Neuronal stem cell (in vitro differentiated cells): ENCODE data around the gene DUSP2.

Experiments used
- DNase-seq: peaks from one replicate; pipeline ENCODE4 v3.0.0-alpha.2; 2013; ENCODE audit warnings: low spot score
- H2AFZ ChIP-seq: one replicate; pipeline ENCODE4 v1.6.1; 2013; ENCODE audit warnings: mild to moderate bottlenecking, low read length, inconsistent platforms
- H2AK5ac ChIP-seq: 2 replicates; pipeline ENCODE4 v1.6.1; 2013; ENCODE audit warnings: low read depth, mild to moderate bottlenecking, inconsistent platforms, low read length, moderate library complexity, mixed read lengths
- H2BK120ac ChIP-seq: 2 replicates; pipeline ENCODE4 v1.6.1; 2013; ENCODE audit warnings: low read depth, mild to moderate bottlenecking, inconsistent platforms, low read length, moderate library complexity, mixed read lengths
- H2BK12ac ChIP-seq: one replicate; pipeline ENCODE4 v1.6.1; 2013; ENCODE audit warnings: low read length, inconsistent platforms
- H2BK15ac ChIP-seq: 2 replicates; pipeline ENCODE4 v1.6.1; 2013; ENCODE audit warnings: mild to moderate bottlenecking, low read length, inconsistent platforms, mixed read lengths
- H2BK5ac ChIP-seq: one replicate; pipeline ENCODE4 v1.6.1; 2013; ENCODE audit warnings: inconsistent platforms, mild to moderate bottlenecking, low read length, moderate library complexity
- H3K14ac ChIP-seq: one replicate; pipeline ENCODE4 v1.6.1; 2013; ENCODE audit warnings: low read length, inconsistent platforms
- H3K18ac ChIP-seq: 2 replicates; pipeline ENCODE4 v1.6.1; 2013; ENCODE audit warnings: low read length, inconsistent platforms
- H3K23ac ChIP-seq: 2 replicates; pipeline ENCODE4 v1.6.1; 2013; ENCODE audit warnings: low read depth, mild to moderate bottlenecking, mixed read lengths, low read length, inconsistent platforms; ENCODE audit not compliant: poor library complexity
- H3K27ac ChIP-seq: replicated peaks from 3 replicates; pipeline ENCODE4 v1.5.1; 2013; ENCODE audit warnings: low read length, inconsistent platforms
- H3K27me3 ChIP-seq, 3 experiments: 2 replicates each; pipeline ENCODE4 v1.6.1; 2013; ENCODE audit warnings: low read length in 3 of 3, mild to moderate bottlenecking in 2 of 3, inconsistent platforms in 1 of 3, low read depth in 1 of 3, mixed read lengths in 1 of 3, moderate library complexity in 1 of 3; ENCODE audit not compliant: control insufficient read depth in 3 of 3, insufficient read depth in 3 of 3
- H3K36me3 ChIP-seq, 2 donors: replicated peaks in 1 of 2; 2 replicates each; pipeline ENCODE4 v1.6.1; 2013; ENCODE audit warnings: low read length in 2 of 2; ENCODE audit not compliant: control insufficient read depth in 2 of 2, insufficient read depth in 2 of 2
- H3K4ac ChIP-seq: 2 replicates; pipeline ENCODE4 v1.6.1; 2013; ENCODE audit warnings: inconsistent platforms, mild to moderate bottlenecking, low read length, moderate library complexity
- H3K4me1 ChIP-seq, 2 donors: 1 replicate in 1 of 2; 2 replicates in 1 of 2; pipeline ENCODE4 v1.6.1; 2013; ENCODE audit warnings: low read length in 2 of 2, low read depth in 1 of 2; ENCODE audit not compliant: control insufficient read depth in 2 of 2, insufficient read depth in 1 of 2
- H3K4me2 ChIP-seq: one replicate; pipeline ENCODE4 v1.6.1; 2013; ENCODE audit warnings: mild to moderate bottlenecking, low read length, inconsistent platforms; ENCODE audit not compliant: insufficient read depth, poor library complexity, severe bottlenecking
- H3K4me3 ChIP-seq, 2 donors: 2 replicates each; pipeline ENCODE4 v1.5.1; 2013; ENCODE audit warnings: low read length in 2 of 2, mild to moderate bottlenecking in 2 of 2, inconsistent platforms in 1 of 2, moderate library complexity in 1 of 2
- H3K79me1 ChIP-seq: one replicate; pipeline ENCODE4 v1.6.1; 2013; ENCODE audit warnings: low read depth, mild to moderate bottlenecking, inconsistent platforms, low read length, moderate library complexity
- H3K9ac ChIP-seq: one replicate; pipeline ENCODE4 v1.6.1; 2013; ENCODE audit warnings: mild to moderate bottlenecking, low read depth, low read length, inconsistent platforms; ENCODE audit not compliant: poor library complexity
- H3K9me3 ChIP-seq, 2 donors: replicated peaks in 1 of 2; 2 replicates each; pipeline versions ENCODE3 to v1.6.1; 2013; ENCODE audit warnings: low read length in 2 of 2, mild to moderate bottlenecking in 2 of 2, inconsistent platforms in 1 of 2, low read depth in 1 of 2, mixed read lengths in 1 of 2, moderate library complexity in 1 of 2; ENCODE audit not compliant: control insufficient read depth in 2 of 2, insufficient read depth in 1 of 2
- H4K8ac ChIP-seq: one replicate; pipeline ENCODE4 v1.6.1; 2013; ENCODE audit warnings: low read depth, mild to moderate bottlenecking, inconsistent platforms, low read length, moderate library complexity
- H4K91ac ChIP-seq: one replicate; pipeline ENCODE4 v1.6.1; 2013; ENCODE audit warnings: low read length, low read depth, mild to moderate bottlenecking, inconsistent platforms; ENCODE audit not compliant: poor library complexity
- WGBS, 2 donors: extraction: QIAGEN DNeasy Blood & Tissue Kit; methylation state at CpG; one replicate each; pipeline ENCODE4 v1.1.7; 2013; ENCODE audit warnings: missing lambda C conversion rate in 2 of 2, mixed read lengths in 1 of 2; ENCODE audit not compliant: insufficient read length in 2 of 2, insufficient replicate concordance in 1 of 2; ENCODE audit errors: extremely low coverage in 2 of 2; 5-methylcytosine and 5-hydroxymethylcytosine counted together

The DUSP2 gene

GRCh38 chr2:96138179-96139145, 6.8 kb downstream of the DUSP2 start, which contains the start of gene ASTL:
ASTL (minus strand) TSS chr2:96138502; CDS start chr2:96138436, 66 bp downstream.
- Histone ChIP-seq H3K9ac (peak within 1 kb of the TSS; percentile 9), H2BK120ac (peak within 1 kb of the TSS; percentile 36), H3K4me2 (no peak within 1 kb of the TSS), H3K36me3 (no peaks in the 10 kb centered on the region), H3K23ac (no peak within 1 kb of the TSS), H3K9me3 (peaks cover 0 to 2% of the 10 kb centered on the region in 2 donors), H3K4me1 (no peaks in the 10 kb centered on the region), H3K4ac (no peak within 1 kb of the TSS), H2AK5ac (peak within 1 kb of the TSS; percentile 85), H4K8ac (no peak within 1 kb of the TSS), H3K27me3 (peaks cover 0 to 64% (median 2%) of the 10 kb centered on the region in 3 experiments), H3K27ac (no peak within 1 kb of the TSS), H2BK5ac (no peak within 1 kb of the TSS), H2BK15ac (peak within 1 kb of the TSS; percentile 46), H3K4me3 (no peak within 1 kb of the TSS), H4K91ac (no peak within 1 kb of the TSS), H3K14ac (peak within 1 kb of the TSS; percentile 44), H3K79me1 (no peaks in the 10 kb centered on the region), H2AFZ (no peak within 1 kb of the TSS), H2BK12ac (no peak within 1 kb of the TSS), H3K18ac (peak within 1 kb of the TSS; percentile 16)
- WGBS, 2 donors: no CpG with 5 or more reads among the region's 17 CpGs
- DNase-seq: no peak

- Histone ChIP-seq H3K4ac (no peak overlapping the region), H2BK120ac (peak overlapping the region; percentile 36), H3K4me1 (no peaks in the 10 kb centered on the region), H2BK15ac (peak overlapping the region; percentile 46), H2BK5ac (no peak overlapping the region), H2AK5ac (peak overlapping the region; percentile 85), H3K27me3 (peaks cover 0 to 63% (median 2%) of the 10 kb centered on the region in 3 experiments), H4K8ac (no peak overlapping the region), H3K9ac (peak overlapping the region; percentile 9), H3K79me1 (no peaks in the 10 kb centered on the region), H3K18ac (no peak overlapping the region), H3K4me3 (no peak overlapping the region), H3K4me2 (no peak overlapping the region), H2BK12ac (no peak overlapping the region), H3K9me3 (peaks cover 0 to 2% of the 10 kb centered on the region in 2 donors), H2AFZ (no peak overlapping the region), H3K36me3 (no peaks in the 10 kb centered on the region), H4K91ac (no peak overlapping the region), H3K14ac (peak overlapping the region; percentile 44), H3K27ac (no peak overlapping the region), H3K23ac (no peak overlapping the region)
- no peak for DNase-seq
- WGBS, 2 donors: no CpG with 5 or more reads among the region's 15 CpGs
Observed at GRCh38 chr2:96137321-96138178, 7.7 kb downstream of the DUSP2 start.

GRCh38 chr2:96136129-96136720, 9.0 kb downstream of the DUSP2 start:
- Histone ChIP-seq H3K4ac (no peak overlapping the region), H2AFZ (no peak overlapping the region), H4K91ac (peak overlapping the region; percentile 77), H2AK5ac (peak overlapping the region; percentile 40), H3K9ac (no peak overlapping the region), H2BK5ac (no peak overlapping the region), H3K18ac (peak overlapping the region; percentile 30), H3K4me1 (no peaks in the 10 kb centered on the region), H3K4me2 (no peak overlapping the region), H2BK15ac (no peak overlapping the region), H3K14ac (no peak overlapping the region), H3K79me1 (no peaks in the 10 kb centered on the region), H3K23ac (no peak overlapping the region), H2BK120ac (no peak overlapping the region), H2BK12ac (no peak overlapping the region), H3K9me3 (peaks cover 0 to 2% of the 10 kb centered on the region in 2 donors), H3K36me3 (no peaks in the 10 kb centered on the region), H3K27ac (no peak overlapping the region), H3K4me3 (no peak overlapping the region), H4K8ac (no peak overlapping the region), H3K27me3 (peaks cover 0 to 64% (median 2%) of the 10 kb centered on the region in 3 experiments)
- WGBS, 2 donors: no CpG with 5 or more reads among the region's 8 CpGs
- DNase-seq: no peak
